ENCODE measurements around the gene LBX2. TPM values are rescaled to one million over a fixed set of nuclear protein-coding genes. Genes with fewer than 3 reads are reported as not detected.
A peak's percentile ranks its signal among the peaks of the same experiment; 100 is the strongest.

LBX2 gene
- total and polyA plus RNA-seq, 10 of the 15 experiments (the other 5 are each of a cell fraction or from before 2014, with no cell fraction given), result 0.08 to 4.0 (median 0.27) TPM

GRCh38 chr2:74496997-74497776 lies 2.2 kb downstream of the LBX2 start:
- WGBS (ENCODE audit: insufficient coverage, insufficient replicate concordance, low lambda C conversion rate, missing lambda C conversion rate), result 90% methylated on average over 19 of the region's 19 CpGs
- CTCF ChIA-PET, result interaction anchor here (13.9 to 19.4 kb wide), 2 partner anchors 89 to 91 kb away, joined by 231 to 280 read pairs; no protein-coding TSS in a partner anchor
- no peaks in the 10 kb centered on the region for H4K20me1 ChIP-seq (ENCODE audit: control insufficient read depth, insufficient read depth)
- no peaks in the 10 kb centered on the region for H3K9me3 ChIP-seq (replicated peaks; ENCODE audit: control insufficient read depth, insufficient read depth, low read length)
- FAIRE-seq, result no peak
- in situ Hi-C loops (cut with MboI) (no loop called here), intact Hi-C loops (cut with micrococcal nuclease; ENCODE audit: unreplicated experiment) (no loop called here)
- H3K79me2 ChIP-seq (ENCODE audit: control insufficient read depth, insufficient read depth, low read length), result no peaks in the 10 kb centered on the region
- ATAC-seq, result no peak
- H3K27me3 ChIP-seq (replicated peaks in 1 of 2; ENCODE audit: control insufficient read depth in 2 of 2, insufficient read depth in 2 of 2, low read length in 1 of 2), result peaks cover 14 to 25% of the 10 kb centered on the region in 2 experiments; a peak in 3 of 4 replicates
- TF ChIP-seq CHD4 (IDR thresholded peaks at IDR 0.05), result no peak
- TF ChIP-seq ZZZ3 (IDR thresholded peaks at IDR 0.05; ENCODE audit: control insufficient read depth, insufficient read length, low read depth), result no peak
- no peak for TF ChIP-seq NFYB (IDR thresholded peaks at IDR 0.05; ENCODE audit: insufficient read depth, low read depth, low read length)
- TF ChIP-seq CBX5 (IDR thresholded peaks at IDR 0.05; ENCODE audit: low read depth), result no peak
- TF ChIP-seq POLR2A (IDR thresholded peaks at IDR 0.05; ENCODE audit: low read depth, low read length), result 0 out of 2 replicates have a peak, but pooled peaks have one; percentile 37
- no peak for TF ChIP-seq BACH1 (IDR thresholded peaks at IDR 0.05; ENCODE audit: borderline replicate concordance)
- peak; percentile 60 for TF ChIP-seq BCL3 (IDR thresholded peaks at IDR 0.05; ENCODE audit: borderline replicate concordance, insufficient read depth, low read depth, low read length, poor library complexity, severe bottlenecking)
- SMC1A ChIA-PET (ENCODE audit: uncharacterized antibody, unreplicated experiment), result no interaction called here
- H3K36me3 ChIP-seq (ENCODE audit: control insufficient read depth in 2 of 2, insufficient read depth in 2 of 2, low read length in 1 of 2), result peaks cover 4 to 6% of the 10 kb centered on the region in 2 experiments; a peak in 3 of 4 replicates
- no peak overlapping the region for H3K27ac ChIP-seq (ENCODE audit: control insufficient read depth, insufficient read depth)
- H3K4me2 ChIP-seq (ENCODE audit: control insufficient read depth, insufficient read depth), result peak overlapping the region; percentile 46
- BruUV-seq (replicated peaks), result no TSS peak
- no peak overlapping the region for H2AFZ ChIP-seq (ENCODE audit: control insufficient read depth, low read depth, low read length)
- RAD21 ChIA-PET (ENCODE audit: unreplicated experiment), result no interaction called here
- H3K4me1 ChIP-seq (ENCODE audit: control insufficient read depth, insufficient read depth, low read length), result peaks cover 6% of the 10 kb centered on the region; the same call in 1 of the 2 replicates
- no peak overlapping the region for H3K4me3 ChIP-seq
- H3K9ac ChIP-seq (ENCODE audit: control insufficient read depth, insufficient read depth, low read length), result no peak overlapping the region
- no peak for DNase-seq (ENCODE audit: low read depth, low spot score)
- POLR2A ChIA-PET, result no interaction called here
